Muscle of arm (tissue), 12 donors: ENCODE data around the gene DDI1. TPM values are rescaled to one million over a fixed set of nuclear protein-coding genes. Genes with fewer than 3 reads are reported as not detected.
"Not testable (repeated sequence)": the region's sequence is repeated elsewhere in the genome, so short reads cannot be mapped to it uniquely, and the experiment has no call there.

Experiments used
- DNase-seq: peaks from one replicate; pipeline ENCODE4 v3.0.0-alpha.2; 2013
- polyA plus RNA-seq, 12 donors: library from polyadenylated mRNA; unstranded; fragments of 120-200 nt; gene quantifications; one replicate each; pipeline ENCODE4 v1.2.1, GENCODE V29; 2013; ENCODE audit not compliant: insufficient read length in 12 of 12

The DDI1 gene
- polyA plus RNA-seq, 12 donors = not detected

DNA sequence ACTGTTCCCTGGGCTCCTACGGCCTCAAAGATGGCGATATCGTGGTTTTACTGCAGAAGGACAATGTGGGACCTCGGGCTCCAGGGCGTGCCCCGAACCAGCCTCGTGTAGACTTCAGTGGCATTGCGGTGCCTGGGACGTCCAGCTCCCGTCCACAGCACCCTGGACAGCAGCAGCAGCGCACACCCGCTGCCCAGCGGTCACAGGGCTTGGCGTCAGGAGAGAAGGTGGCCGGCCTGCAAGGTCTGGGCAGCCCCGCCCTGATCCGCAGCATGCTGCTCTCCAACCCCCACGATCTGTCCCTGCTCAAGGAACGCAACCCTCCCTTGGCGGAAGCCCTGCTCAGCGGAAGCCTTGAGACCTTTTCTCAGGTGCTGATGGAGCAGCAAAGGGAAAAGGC is 555 bp downstream of the DDI1 start:
- no peak for DNase-seq

DNA sequence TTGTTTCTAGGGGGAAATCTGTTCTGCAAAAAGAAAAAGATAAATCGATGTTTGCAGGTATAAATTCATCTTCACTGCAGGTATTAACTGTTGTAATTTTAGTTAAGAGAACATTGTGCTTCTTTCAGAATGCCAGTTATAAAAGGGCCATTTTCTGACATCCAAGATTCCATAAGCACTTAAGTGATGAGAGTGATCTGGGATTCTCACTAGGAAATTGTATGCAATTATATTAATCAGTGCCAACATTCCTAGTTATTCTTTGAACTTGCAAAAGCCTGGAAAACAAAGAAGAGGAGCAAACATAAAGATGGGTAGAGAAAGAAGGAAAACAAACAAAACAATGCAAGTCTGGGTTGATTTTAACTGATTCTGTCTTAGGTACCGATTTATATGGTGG is 5.4 kb downstream of the DDI1 start:
- no peak for DNase-seq

DNA sequence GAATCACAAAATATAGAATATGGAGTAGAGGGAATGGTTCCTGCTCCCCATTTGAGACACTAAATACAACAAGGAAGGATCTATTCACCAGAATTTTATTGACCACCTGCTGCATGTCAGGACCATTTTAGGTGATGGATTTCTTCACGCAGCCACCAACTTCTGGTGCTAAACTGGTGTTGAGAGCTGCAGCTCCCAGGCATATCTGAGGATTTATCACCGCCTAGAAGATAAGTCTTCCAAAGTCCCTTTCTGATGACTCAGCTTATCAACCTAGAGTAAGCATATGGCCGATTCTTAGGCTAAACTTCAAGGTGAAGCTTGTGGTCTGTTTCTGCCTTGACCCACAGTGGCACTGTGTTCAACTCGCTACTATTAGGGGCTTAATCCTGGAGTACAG is 6.7 kb downstream of the DDI1 start:
- no peak for DNase-seq

DNA sequence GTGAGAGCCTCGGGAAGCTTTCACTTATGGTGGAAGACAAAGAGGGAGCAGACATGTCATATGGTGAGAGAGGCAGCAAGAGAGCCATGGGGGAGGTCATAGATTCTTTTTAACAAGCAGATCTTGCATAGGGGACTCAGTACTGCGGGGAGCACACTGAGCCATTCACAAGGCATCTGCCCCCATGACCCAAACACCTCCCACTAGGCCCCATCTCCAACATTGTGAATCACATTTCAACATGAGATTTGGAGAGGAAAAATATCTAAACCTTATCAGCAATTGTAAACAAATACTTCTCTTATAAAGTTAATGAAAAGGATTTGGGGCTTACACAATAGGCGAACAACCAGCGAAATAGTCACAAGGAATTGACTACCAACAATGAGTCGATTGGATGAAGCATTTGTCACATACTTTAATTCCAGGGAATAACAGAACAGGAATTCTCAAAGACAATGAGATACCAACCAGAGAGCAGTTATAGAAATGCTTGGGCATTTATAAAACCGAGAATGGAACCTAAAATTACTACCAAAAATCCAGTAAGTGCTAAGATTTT is 7.3 kb downstream of the DDI1 start:
- no peak for DNase-seq

DNA sequence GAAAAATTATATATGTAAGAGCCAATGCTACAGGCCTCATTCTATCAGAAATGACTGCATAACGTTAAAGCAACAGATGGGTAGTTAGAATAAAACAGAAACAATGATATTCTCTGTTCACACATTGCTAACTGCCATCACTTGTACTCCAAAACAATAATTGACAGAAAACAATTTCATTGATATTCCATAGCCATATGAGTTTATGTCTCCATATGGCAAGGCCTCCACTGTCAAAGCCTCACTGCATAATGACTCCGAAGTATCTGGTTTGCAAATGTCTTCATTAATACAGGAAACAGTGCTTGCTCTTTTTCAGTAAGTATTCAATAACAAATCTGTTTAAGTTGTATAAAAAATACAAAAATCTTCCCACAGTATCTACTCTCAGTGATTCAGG is 9.9 kb downstream of the DDI1 start:
- DNase-seq = no peak

DNA sequence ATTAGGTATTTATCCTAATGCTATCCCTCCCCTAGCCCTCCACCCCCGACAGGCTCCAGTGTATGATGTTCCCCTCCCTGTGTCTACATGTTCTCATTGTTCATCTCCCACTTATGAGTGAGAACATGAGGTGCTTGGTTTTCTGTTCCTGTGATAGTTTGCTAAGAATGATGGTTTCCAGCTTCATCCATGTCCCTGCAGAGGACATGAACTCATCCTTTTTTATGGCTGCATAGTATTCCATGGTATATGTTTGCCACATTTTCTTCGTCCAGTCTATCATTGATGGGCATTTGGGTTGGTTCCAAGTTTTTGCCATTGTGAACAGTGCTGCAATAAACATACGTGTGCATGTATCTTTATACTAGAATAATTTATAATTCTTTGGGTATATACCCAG is 10.4 kb downstream of the DDI1 start:
- DNase-seq = not testable (repeated sequence)

DNA sequence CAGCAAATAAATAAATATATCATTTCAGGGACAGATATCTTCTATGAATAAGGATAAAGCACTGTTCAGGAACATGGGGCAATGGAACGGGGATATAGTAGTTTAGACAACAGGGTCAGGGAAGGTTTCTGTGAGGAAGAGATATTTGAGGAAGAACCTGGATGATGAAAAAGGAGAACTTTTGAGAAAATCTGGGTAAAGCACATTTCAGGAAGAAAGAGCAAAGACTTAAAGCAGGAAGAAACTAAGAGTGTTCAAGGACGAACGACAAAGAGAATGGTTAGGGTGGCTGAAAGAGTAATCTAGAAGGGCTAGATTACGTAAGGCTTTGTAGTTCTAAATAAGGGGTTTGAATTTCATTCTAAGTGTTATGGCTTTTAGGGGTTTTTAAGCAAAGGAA is 12.7 kb downstream of the DDI1 start:
- no peak for DNase-seq

DNA sequence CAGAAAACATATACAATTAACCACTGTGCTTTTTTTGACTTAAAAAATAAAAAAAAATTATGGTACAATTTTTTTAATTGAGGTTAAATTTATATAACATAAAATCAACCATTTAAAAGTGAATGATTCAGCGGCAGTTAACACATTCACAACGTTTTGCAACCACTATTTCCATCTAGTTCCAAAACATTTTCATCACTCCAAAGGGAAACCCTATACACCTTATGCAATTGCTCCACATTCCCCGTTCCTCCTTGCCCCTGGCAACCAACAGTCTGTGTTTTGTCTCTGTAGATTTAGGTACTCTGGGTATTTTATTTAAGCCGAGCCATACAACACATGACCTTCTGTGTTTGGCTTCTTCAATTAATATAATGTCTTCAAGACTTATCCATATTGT is 15.3 kb downstream of the DDI1 start:
- DNase-seq = no peak

DNA sequence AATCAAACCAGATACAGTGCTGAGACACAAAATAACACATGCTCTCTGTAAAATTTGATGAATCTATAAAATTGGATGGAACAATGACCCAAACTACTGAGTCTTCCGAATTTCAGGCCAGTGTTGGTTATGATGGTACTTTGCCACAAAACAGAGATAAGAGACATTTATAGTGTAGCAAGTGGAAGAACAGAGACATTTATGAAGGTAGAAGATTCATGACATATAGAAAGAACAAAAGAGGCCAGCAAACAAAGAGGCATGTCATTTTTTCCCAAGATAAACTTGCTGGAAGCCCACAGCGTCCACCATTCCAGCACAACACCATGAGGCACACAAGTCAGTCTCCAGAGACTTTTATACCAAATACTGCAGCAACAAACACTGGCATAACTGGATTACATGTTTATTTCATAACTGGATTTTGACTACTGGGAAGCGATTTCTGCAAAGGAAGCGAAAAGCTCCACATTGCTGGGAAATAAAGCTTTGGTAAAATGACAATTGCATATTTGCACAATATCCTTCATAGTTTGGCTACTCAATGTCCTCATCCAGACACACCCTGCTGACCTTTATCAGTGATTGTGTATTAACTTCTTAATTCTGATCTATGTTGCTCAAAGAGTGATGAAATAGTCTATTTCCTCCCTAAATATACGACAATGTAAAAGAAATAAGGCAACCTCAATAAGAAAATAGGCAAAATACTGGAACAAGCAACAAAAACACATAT is 17.5 kb downstream of the DDI1 start:
- DNase-seq = no peak

DNA sequence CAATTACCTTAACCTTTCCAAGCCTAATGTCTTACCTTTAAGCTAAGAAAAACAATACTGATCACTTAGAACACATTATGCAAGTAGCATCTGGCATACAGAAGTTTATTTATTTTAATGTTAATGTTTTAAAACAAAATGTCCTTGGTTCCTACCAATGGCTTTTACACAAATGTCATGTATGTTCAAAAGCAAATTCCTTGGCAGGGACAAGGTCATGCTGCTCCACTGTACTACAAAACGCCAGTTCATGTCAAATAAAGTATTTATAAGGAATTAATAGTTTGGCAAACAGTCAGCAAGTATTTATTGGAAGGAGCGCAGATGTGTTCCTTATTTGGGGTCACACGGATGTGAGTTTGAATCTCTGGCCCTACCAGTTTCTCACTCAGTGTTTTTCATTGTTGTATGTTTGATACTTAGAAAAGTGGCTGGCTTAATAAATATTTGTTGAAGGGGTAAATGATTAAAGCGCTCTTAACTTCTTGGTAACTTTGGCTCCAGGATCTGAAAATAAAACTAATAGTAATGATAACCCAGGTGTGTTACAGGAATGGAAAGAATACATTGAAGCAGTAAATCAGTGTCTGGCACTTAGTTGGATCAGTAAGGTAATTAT is 18.6 kb downstream of the DDI1 start:
- DNase-seq = no peak

DNA sequence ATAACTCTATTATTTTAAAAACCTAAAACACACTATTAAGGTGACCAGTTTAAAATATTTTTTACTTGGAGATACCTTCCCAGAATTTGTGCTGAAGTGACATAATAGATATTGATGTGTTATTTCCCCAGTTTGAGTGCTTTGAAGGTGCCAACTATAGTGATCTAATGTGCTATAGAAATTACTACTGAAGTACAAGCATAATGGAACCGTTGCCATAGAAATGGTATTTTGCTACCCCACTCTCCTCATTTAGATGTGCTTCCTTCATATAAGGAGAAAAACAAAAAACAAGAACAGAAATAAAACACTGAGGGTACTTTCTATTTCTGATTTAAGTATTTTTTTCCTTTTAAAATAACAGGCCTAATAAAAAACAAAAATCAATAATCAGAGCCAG is 19.2 kb downstream of the DDI1 start:
- no peak for DNase-seq

DNA sequence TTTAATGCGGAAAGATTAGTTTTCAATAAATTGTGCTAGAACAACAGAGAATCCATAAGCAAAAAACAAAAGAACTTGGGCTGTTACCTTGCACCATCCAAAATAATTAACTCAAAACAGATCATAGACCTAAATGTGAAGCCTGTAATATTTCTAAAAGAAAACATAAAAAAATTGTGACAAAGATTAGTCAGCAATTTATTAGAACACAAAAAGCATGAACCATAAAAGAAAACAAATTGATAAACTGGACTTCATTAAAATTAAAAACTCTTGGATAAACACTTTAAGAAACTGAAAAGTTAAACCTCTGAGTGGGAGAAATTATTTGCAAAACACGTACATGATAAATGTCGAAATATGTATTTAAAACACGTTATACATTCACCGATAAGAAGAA is 21.5 kb downstream of the DDI1 start:
- DNase-seq = no peak

DNA sequence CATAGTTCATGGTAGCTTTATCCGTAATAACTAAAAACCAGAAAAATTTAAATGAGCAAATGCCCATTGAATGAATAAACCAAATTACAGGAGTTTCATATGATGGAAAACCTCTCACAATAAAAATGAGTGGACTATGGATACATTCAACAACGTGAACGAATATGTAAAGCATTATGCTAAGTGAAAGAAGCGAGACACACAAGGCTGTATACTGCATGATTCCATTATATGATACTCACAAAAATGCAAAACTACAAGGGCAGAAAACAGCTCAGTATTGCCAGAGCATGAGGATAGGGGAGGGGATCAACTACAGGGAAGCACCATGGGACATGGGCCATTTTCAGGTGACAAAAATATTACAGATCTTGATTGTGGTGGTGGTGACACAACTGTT is 22.2 kb downstream of the DDI1 start:
- DNase-seq = no peak

DNA sequence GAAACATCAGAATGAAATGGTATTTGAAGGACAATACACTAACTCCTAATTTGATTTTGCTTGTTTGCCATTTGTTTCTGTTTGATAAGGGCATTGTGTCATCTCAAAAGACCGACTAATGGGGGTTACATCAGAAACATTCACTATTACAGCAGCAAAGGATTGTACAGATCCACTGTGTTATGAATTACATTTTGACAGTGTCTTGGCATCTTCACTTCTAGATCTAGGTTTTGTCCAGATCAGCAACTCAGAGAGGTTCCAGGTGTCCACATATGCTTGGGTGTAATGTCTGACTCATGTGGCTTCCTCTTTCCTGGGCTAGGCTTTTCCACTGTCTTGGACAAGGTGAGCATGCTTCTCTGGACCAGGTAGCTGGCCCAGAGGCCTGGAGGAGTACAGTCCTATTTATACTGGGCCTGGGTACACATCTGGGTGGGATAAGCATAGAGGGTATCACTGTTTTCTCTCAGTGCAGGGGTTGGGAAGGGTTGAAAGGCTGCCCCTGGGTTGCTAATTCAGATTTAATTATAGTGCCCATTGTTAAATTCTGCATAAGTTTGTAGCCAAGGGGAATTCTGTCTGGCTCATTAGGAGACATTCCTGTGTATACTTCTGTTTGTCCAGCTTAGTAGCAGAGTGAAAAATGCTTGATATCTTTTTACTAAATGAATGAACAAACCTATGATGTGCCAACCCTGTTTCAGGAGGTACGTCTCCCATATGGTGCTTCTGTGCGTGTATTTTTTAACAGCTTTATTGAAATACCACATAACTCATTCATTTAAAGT is 23.8 kb downstream of the DDI1 start:
- DNase-seq = no peak

DNA sequence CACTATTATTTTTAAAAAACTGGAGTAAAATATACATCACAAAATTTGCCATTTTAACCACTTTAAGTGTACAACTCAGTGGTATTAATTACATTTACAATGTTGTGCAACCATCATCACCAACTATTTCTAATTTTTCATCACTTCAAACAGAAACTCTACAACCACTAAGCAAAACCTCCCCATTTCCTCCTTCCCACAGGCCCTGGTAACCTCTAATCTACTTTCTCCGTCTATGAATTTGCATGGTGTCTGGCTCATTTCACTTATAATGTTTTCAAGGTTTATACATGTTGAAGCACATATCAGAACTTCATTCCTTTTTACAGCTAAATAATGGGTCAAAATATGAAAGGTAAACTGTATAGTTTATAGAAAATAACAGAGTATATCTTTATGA is 24.4 kb downstream of the DDI1 start:
- no peak for DNase-seq

DNA sequence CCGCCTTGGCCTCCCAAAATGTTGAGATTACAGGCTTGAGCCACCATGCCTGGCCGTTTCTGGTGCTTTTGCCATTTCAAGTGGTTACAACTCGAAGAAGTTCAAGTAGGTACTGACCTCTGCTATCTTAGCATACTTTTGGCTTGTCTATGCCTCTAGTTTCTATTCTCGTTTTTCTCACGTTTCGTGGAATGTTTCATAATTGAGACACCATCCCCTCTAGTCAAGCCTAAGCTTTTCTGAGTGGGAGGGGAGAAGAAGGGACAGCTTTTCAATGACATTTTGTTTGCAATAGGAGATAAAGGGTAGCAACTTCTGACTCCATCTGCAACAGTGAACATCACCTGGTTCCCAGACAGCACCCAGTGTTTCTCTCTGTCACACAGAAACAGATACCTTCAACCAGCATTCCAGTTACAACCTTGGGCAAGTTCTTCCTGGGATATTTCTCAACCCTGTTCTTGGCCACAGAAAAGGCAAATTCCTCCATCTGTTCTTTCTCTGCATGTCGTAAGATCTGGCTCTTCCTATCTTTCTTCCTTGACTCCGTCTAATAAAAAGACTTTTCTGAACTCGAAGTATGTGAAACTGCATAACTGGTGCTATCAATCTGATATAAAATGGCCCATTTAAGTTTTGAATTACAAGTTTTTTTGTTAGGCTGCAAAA is 25.5 kb downstream of the DDI1 start:
- DNase-seq = no peak

DNA sequence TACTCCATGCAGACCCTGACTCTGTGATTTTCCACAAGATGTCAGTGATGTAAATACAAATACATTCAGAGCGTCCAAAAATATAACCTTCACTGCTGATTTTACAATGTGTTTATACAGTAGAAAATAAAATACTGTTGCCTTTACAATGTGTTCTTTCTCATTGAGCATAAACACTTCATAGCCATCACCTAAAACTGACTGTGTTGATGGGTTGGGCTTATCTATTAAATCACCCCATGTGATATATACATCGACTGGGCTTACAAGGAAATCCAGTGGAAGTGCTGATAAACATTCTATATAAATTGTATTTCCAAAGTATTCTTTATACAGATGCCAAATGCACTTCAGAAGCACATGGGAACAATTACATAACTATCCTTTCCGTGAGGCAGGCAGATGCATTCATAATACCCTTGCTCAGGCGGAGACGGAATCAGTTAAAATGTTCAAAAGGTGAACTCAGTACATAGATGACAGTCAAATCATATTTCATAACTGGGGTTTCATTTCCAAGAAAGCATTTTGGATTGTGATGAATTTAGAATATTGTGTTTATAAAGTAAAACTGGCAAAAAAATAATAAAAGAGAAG is 27.7 kb downstream of the DDI1 start:
- DNase-seq = no peak

DNA sequence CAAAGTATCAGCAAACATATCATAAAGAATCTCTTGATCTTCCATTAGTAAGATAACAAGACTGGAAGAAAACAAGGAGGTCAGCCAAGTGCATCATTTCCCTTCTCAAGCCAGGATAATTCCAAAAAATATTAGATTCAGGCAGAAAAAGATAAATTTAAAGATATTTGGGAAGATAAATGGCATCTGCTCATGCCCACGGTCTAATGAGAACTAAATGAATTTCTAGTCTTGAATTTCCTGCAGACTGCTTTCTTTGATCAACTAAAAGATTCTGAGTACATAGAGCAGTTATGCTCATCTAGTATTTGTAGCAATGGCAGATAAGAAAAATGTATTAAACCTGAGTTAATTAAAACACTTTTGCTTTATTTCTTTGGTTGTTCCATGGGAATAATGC is 31.1 kb downstream of the DDI1 start:
- DNase-seq = no peak

DNA sequence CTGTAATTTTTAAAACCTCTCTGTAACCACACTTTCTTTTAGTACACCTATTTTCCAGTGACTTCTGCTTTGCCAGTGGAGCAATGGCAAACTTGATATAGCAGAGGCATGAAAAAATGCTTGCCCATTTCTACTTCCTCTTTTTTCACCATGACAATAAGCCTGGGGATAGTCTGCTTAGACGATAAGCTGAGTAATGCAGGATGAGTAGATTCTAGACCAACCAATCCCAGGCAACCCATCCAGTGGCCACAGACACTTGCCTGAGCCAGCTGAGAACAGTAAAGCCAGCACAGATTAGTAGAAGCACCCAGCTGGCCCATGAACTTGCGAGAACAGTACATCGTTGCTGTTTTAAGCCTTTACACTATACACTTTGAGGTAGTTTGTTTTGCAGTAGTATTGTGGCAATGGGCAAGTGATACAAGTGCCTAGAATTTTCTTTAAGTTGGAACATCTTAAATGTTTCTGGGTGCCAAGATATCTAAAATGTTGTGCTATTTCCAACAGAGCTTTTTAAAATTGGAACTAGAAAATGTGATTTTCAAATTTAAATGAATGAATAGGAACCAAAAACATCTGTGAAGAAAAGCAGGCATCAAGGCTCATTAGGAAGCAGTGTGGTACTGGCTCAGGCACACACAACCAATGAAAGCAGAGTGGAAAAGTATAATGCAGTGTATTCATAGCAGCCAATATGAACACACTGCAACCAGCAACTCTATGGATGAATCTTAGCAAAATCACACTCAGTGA is 37.7 kb downstream of the DDI1 start:
- no peak for DNase-seq

DNA sequence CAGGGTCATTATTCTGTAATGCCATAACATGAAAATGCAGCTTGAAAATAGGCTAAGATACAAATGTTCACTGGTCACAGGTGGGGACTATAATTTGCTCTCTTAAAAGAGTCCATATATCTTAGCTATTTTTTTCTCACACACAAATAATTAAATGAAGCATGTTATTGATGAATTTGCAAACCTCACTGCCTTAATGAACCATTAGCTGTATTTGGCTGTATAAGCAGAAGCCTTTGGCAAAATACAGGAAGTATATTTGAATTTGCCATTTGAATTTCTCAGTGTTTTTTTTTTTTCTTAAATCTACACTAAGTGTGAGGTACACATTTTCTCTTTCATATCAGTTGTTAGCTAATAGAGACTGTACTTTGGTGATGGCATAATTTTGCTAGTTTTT is 38.7 kb downstream of the DDI1 start:
- no peak for DNase-seq

DNA sequence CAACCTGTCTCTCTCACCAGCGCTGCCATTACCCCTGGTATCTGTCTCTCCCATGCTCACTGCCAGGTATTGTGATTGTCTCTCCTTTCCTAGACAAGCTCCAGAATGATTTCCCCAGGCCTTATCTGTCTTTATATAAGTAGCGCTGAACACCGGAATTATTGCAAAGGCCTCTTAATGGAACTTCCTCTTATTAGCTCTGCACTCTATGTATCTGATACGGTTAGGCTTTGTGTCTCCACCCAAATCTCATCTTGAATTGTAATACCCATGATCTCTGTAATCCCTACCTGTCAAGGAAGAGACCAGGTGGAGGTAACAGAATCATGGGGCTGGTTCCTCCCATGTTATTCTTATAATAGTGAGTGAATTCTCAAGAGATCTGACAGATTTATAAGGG is 39.3 kb downstream of the DDI1 start:
- no peak for DNase-seq
